Renal cortical epithelial cell (primary cell): ENCODE data around the gene PIM3. TPM values are rescaled to one million over a fixed set of nuclear protein-coding genes. Genes with fewer than 3 reads are reported as not detected.
A peak's percentile ranks its signal among the peaks of the same experiment; 100 is the strongest.
"Not testable (repeated sequence)": the region's sequence is repeated elsewhere in the genome, so short reads cannot be mapped to it uniquely, and the experiment has no call there.

Experiments used
- DNase-seq: peaks from one replicate; pipeline ENCODE4 v3.0.0-alpha.2; 2011; ENCODE audit warnings: low read depth
- total RNA-seq: library from RNA; depleted of rRNA; stranded (reverse); fragments of >200 nt; gene quantifications from 2 replicates; pipeline ENCODE4 v1.2.3, GENCODE V29; 2014

Gene PIM3
- total RNA-seq, 1 donor from 2014 or later = 26.3 TPM

GRCh38 chr22:49943405-49943765, 17.2 kb upstream of the PIM3 start:
- no peak for DNase-seq

GRCh38 chr22:49943771-49944398, 16.7 kb upstream of the PIM3 start:
- DNase-seq = no peak

DNA sequence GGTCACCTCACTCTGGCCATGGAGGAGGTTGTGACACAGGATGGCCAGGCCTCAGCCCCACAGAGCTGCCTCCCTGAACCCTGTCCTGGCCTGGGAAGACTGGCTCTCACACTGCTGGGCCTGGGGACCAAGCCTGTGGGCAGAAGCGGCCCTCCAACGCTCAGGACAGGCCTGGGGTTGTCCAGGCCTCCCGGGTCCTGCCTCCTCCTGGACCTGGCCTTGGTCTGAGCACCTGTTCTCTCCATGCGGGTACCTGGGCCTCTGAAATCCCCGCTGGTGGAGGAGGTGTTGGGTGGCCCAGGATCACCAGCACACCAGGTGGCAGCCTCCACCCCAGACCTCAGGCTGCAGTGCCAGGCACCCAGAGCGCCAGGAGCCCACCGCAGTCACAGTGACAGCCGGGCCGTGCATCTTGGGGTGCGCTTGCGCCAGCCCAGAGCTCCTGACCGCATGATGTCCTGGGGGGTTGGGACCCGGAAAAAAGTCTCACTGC, 16.1 kb upstream of the PIM3 start:
- DNase-seq = no peak

DNA sequence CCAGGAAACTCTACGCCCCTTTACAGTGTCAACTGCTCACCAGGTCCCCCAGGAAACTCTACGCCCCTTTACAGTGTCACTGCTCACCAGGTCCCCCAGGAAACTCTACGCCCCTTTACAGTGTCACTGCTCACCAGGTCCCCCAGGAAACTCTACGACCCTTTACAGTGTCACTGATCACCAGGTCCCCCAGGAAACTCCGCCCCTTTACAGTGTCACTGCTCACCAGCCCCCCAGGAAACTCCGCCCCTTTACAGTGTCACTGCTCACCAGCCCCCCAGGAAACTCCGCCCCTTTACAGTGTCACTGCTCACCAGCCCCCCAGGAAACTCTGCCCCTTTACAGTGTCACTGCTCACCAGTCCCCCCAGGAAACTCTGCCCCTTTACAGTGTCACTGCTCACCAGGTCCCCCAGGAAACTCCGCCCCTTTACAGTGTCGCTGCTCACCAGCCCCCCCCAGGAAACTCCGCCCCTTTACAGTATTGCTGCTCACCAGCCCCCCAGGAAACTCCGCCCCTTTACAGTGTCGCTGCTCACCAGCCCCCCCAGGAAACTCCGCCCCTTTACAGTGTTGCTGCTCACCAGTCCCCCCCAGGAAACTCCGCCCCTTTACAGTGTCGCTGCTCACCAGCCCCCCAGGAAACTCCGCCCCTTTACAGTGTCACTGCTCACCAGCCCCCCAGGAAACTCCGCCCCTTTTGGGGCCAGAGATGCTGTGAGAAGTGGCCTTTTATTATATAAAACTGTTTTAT, 15.4 kb upstream of the PIM3 start:
- not testable (repeated sequence) for DNase-seq

- no peak for DNase-seq
Observed at GRCh38 chr22:49946612-49947295, 13.8 kb upstream of the PIM3 start.

DNA sequence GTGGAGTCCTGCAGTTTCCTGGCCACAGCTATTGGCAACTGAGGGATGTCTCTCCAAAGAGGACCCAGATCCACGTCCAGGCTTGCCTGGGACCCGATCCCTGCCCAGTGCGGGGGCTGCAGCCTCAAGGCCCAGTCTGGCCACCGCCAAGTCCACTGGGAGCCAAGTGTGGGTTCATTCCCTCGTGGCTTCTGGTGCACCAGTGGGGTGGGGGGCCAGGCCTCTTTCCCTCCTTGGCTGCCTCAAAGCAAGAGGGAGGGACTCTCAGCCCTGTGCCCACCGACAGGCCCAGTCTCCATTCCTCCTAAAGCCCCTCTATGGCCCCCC, 13.3 kb upstream of the PIM3 start:
- no peak for DNase-seq

GRCh38 chr22:49948116-49948957, 12.2 kb upstream of the PIM3 start:
- no peak for DNase-seq

- no peak for DNase-seq
Observed at GRCh38 chr22:49948958-49949913, 11.3 kb upstream of the PIM3 start.

DNA sequence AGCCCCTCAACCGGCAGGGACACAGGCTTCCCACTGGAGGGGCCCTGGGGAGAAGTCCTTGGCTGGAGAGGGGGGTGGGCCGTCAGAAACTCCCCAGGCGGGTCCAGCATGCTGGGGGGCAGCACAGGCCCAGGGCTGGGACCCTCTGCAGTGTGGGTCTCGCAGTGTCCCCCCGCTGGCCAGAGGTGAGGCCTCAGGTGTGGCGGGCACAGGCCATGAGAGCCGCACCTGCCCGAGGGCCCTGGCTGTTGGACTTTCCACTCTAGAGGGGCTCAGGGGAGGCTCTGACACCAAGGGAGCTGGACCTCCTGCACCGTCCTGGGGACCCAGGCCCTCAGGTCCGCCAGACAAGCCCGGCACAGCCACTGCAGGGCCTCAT, 10.7 kb upstream of the PIM3 start:
- DNase-seq = no peak

GRCh38 chr22:49950396-49950994, 10.1 kb upstream of the PIM3 start:
- DNase-seq = no peak

GRCh38 chr22:49951000-49951677, 9.4 kb upstream of the PIM3 start:
- peak; percentile 61 for DNase-seq

DNA sequence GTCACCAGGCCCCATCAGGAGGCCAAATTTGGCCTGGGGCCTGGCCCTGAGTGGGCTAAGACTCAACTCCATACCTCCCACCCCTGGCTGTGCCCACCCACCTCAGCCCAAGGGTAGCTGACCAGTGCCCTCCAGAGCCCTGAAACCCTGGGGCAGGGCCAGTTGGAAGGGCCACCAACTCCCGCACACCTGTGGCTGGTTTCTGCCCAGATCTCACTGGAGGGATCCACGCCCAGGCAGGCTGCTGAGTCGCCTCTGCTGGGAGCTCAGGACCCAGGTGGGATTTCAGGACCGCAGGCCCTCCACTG, 8.9 kb upstream of the PIM3 start:
- DNase-seq = no peak

- peak; percentile 93 for DNase-seq
Observed at GRCh38 chr22:49951986-49952896, 8.3 kb upstream of the PIM3 start.

- DNase-seq = no peak
Observed at GRCh38 chr22:49953027-49953679, 7.4 kb upstream of the PIM3 start.

DNA sequence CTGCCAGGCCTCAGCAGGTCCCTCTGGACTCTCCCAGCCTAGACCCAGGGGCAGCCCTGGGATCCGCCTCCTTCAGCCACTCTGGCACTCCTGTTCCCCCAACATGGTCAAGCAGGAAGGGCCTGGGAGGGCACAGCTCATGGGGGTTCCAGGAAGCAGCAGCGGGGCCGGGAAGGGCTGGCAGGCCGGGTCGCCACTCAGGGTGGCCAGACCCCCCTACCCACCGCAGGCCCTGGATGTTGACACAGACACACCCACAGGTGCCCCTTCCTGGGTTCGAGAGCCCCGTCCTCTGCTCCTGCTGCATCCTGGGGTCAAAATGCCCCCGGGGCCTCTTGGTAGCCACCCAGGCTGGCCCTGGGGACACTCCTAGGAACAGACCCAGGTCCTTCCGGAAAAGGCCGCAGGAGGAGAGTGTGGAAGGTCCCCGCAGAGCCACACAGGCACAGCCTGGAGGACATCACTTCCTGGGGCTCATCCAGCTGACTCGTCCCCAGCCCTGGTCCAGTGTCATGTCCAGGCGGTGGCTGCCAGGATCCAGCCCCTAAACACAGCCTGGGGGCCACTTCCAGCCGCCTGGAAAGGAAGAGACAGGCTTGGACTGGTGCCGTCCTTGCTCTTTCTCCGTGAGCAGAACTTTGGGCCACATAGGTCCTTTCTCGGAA, 6.8 kb upstream of the PIM3 start:
- DNase-seq = no peak

DNA sequence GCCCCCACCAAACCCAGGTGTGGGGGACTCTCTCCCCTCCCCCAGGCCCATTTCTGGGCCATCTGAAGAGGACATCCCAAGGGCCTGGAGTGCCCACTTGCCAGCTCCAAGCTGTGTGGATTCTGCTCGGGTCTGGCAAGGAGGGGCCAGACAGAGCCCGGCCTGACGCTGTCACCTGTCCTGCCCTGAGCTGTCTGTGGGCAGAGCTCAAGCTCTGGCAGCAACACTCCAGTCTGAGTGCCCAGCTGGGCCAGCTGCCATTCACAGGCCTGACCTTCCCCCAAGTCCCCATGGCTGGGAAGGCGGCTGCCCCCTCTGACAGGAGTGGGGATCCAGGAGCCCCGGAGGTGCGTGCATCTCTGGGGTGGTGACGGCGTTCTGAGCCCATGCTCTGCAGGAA, 6.2 kb upstream of the PIM3 start:
- DNase-seq = no peak

- DNase-seq = no peak
Observed at GRCh38 chr22:49954991-49955580, 5.5 kb upstream of the PIM3 start.
